K562 (cell line): ENCODE measurements around the gene PRRC2B. TPM values are rescaled to one million over a fixed set of nuclear protein-coding genes. Genes with fewer than 3 reads are reported as not detected.

Experiments
- E2F1 ChIP-seq: sonication (generic); formaldehyde crosslinking; IDR thresholded peaks from 2 replicates; pipeline ENCODE4 v1.8.1; 2023; ENCODE audit warnings: mild to moderate bottlenecking, missing genetic modification reagents, moderate library complexity
- E2F8 ChIP-seq: fragments of 450-650 bp; IDR thresholded peaks from 2 replicates; pipeline ENCODE4 v1.7.1; 2018; ENCODE audit warnings: mild to moderate bottlenecking, low read depth; ENCODE audit not compliant: partially characterized antibody
- ERF ChIP-seq: fragments of 450-650 bp; formaldehyde crosslinking; IDR thresholded peaks from 2 replicates; pipeline ENCODE4 v1.4.0; 2020; ENCODE audit warnings: mild to moderate bottlenecking, mixed read lengths
- NBN ChIP-seq: fragments of 450-650 bp; IDR thresholded peaks from 2 replicates; pipeline ENCODE4 v1.6.1; 2016; ENCODE audit warnings: low read depth, mild to moderate bottlenecking
- NFIX ChIP-seq: fragments of 250-450 bp; sonication (Bioruptor Pico); IDR thresholded peaks from 2 replicates; pipeline ENCODE4 v1.4.0; 2020; ENCODE audit warnings: low read depth, mild to moderate bottlenecking, moderate library complexity
- NR4A1 ChIP-seq, 2 experiments: fragments of 250-450 bp in 1 of 2; fragments of 450-650 bp in 1 of 2; sonication (Bioruptor Pico) in 1 of 2; IDR thresholded peaks; 2 replicates each; pipeline versions ENCODE4 v1.4.0 to v1.6.1; 2016 to 2020; ENCODE audit warnings: mild to moderate bottlenecking in 2 of 2, missing compliant biosample characterization in 1 of 2, missing genetic modification characterization in 1 of 2, moderate library complexity in 1 of 2
- POU5F1 ChIP-seq: fragments of 150-350 bp; IDR thresholded peaks from 2 replicates; pipeline ENCODE4 v1.6.1; 2014; ENCODE audit warnings: borderline replicate concordance, low read length, low read depth, mild to moderate bottlenecking; ENCODE audit not compliant: partially characterized antibody
- PREB ChIP-seq: sonication (generic); formaldehyde crosslinking; IDR thresholded peaks from 2 replicates; pipeline ENCODE4 v1.8.1; 2023; ENCODE audit warnings: mild to moderate bottlenecking, missing genetic modification reagents
- SAFB ChIP-seq: fragments of 200-400 bp; formaldehyde crosslinking; IDR thresholded peaks from 2 replicates; pipeline ENCODE4 v1.6.1; 2017; ENCODE audit warnings: low read depth, low read length, borderline replicate concordance
- SRSF7 ChIP-seq: fragments of 200-400 bp; formaldehyde crosslinking; optimal IDR thresholded peaks from 2 replicates; pipeline ENCODE3; 2017; ENCODE audit warnings: mild to moderate bottlenecking, low read depth, low read length
- ZBTB7A ChIP-seq: IDR thresholded peaks from 2 replicates; pipeline ENCODE4 v1.6.1; 2011; ENCODE audit warnings: low read depth, mild to moderate bottlenecking, low read length, moderate library complexity, borderline replicate concordance; ENCODE audit not compliant: control insufficient read depth
- ZC3H4 ChIP-seq: sonication (generic); formaldehyde crosslinking; IDR thresholded peaks from 2 replicates; pipeline ENCODE4 v1.9.0; 2021; ENCODE audit warnings: missing genetic modification reagents, borderline replicate concordance
- ZMIZ1 ChIP-seq, 2 experiments: fragments of 150-350 bp in 1 of 2; IDR thresholded peaks; 2 replicates each; pipeline ENCODE4 v1.6.1; 2012 to 2016; ENCODE audit warnings: low read depth in 2 of 2, low read length in 2 of 2, mild to moderate bottlenecking in 1 of 2, moderate library complexity in 1 of 2
- ZNF778 ChIP-seq: fragments of 450-650 bp; formaldehyde crosslinking; IDR thresholded peaks from 2 replicates; pipeline ENCODE4 v1.4.0; 2020; ENCODE audit warnings: mild to moderate bottlenecking, moderate library complexity
- polyA plus RNA-seq, 8 experiments: library from polyadenylated mRNA; depleted of rRNA in 4 of 8; stranded (reverse) in 5 of 8; unstranded in 3 of 8; fragments of >200 nt; fragmentation: Nextera tagmentation in 2 of 8; fragmentation: Illumina TruSeq in 1 of 8; extraction: Ambion mirVana in 2 of 8; extraction: Trizol in 1 of 8; gene quantifications; 2 replicates each; pipeline versions ENCODE4 v1.2.1 to v1.2.3, GENCODE V29; 2011 to 2014; ENCODE audit warnings: inconsistent platforms in 1 of 8, missing spikeins in 1 of 8
- total RNA-seq, 7 experiments: library from RNA; depleted of rRNA in 6 of 7; stranded (reverse); fragments of >200 nt in 6 of 7; fragmentation: Illumina TruSeq in 2 of 7; extraction: Trizol in 2 of 7; gene quantifications; 2 replicates each; pipeline versions ENCODE4 v1.2.1 to v1.2.3, GENCODE V29; 2011 to 2021; ENCODE audit warnings: low replicate concordance in 1 of 7

Gene PRRC2B
- total and polyA plus RNA-seq, 9 of the 15 experiments (the other 6 are each of a cell fraction or from before 2014, with no cell fraction given), result 0.34 to 125 (median 30.9) TPM

GRCh38 chr9:131393622-131394463 lies at the start of gene PRRC2B (continued):
- TF ChIP-seq ZMIZ1 (IDR thresholded peaks at IDR 0.05; ENCODE audit: low read depth in 2 of 2, low read length in 2 of 2) (no peak), NBN (no peak), ERF (CRISPR knock-in tag) (no peak), PREB (CRISPR knock-in tag) (no peak), POU5F1 (no peak), E2F1 (CRISPR knock-in tag) (no peak), NFIX (CRISPR knock-in tag) (no peak), NR4A1 (CRISPR knock-in tag; IDR thresholded peaks at IDR 0.05) (no peak), NR4A1 (tag; IDR thresholded peaks at IDR 0.05) (no peak), SRSF7 (no peak), ZBTB7A (peak; percentile 70; the same call in 1 of the 2 replicates), SAFB (no peak), E2F8 (no peak), ZNF778 (no peak), ZC3H4 (no peak)
